Ovary (tissue), 3 donors: Measurements from ENCODE around the gene FRMD4A.

ENCODE experiments used
- POLR2A ChIP-seq: fragments of 450-650 bp; IDR thresholded peaks from one replicate; pipeline ENCODE4 v1.6.1; 2017; ENCODE audit warnings: antibody characterized with exemption, mild to moderate bottlenecking, moderate library complexity
- TF ChIP-seq, protein P1 (sequence below), 3 donors: fragments of 450-650 bp in 2 of 3; fragments of 200-600 bp in 1 of 3; IDR thresholded peaks; one replicate each; pipeline versions ENCODE4 v1.5.1 to v1.8.0; 2016 to 2022; ENCODE audit warnings: antibody characterized with exemption in 3 of 3, mild to moderate bottlenecking in 1 of 3
- donor health status: DM: no; HTN: no; CAD: no.

DNA sequence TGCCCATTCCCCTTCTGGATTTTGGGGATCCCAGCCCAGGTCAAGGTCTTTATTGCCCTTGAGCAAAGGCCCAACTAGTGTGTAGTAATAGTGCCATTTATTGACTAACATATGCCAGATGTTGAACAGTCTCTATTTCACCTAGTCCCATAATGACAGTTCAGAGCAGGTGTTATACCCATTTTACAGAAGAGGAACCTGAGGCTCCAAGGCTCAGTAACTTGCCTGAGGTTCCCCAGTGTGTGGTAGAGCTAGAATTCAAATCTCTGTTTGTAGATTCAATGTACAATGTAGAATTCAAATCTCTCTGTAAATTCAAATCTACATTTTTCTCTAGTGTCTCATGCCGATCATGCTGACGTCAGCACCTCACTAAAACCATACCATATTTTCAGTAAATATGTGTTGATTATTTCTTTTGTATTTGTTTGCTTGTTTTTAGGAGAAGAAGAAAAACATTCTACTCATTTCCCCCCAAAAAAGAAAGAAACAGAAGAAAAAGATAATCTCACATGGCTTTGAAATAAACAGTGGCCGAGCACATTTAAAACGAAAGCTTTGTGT, 414.3 kb downstream of the FRMD4A start:
- TF ChIP-seq, protein P1, sequence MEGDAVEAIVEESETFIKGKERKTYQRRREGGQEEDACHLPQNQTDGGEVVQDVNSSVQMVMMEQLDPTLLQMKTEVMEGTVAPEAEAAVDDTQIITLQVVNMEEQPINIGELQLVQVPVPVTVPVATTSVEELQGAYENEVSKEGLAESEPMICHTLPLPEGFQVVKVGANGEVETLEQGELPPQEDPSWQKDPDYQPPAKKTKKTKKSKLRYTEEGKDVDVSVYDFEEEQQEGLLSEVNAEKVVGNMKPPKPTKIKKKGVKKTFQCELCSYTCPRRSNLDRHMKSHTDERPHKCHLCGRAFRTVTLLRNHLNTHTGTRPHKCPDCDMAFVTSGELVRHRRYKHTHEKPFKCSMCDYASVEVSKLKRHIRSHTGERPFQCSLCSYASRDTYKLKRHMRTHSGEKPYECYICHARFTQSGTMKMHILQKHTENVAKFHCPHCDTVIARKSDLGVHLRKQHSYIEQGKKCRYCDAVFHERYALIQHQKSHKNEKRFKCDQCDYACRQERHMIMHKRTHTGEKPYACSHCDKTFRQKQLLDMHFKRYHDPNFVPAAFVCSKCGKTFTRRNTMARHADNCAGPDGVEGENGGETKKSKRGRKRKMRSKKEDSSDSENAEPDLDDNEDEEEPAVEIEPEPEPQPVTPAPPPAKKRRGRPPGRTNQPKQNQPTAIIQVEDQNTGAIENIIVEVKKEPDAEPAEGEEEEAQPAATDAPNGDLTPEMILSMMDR (IDR thresholded peaks at IDR 0.05): no peak
- TF ChIP-seq POLR2A: no peak
